WTC11 (cell line): ENCODE measurements around the gene SBF2.

ENCODE experiments used
- ARID4B ChIP-seq: sonication (generic); formaldehyde crosslinking; IDR thresholded peaks from 2 replicates; pipeline ENCODE4 v1.8.0; 2023; ENCODE audit warnings: missing genetic modification reagents, mild to moderate bottlenecking, borderline replicate concordance
- ATF2 ChIP-seq: sonication (generic); formaldehyde crosslinking; IDR thresholded peaks from 2 replicates; pipeline ENCODE4 v1.8.1; 2022; ENCODE audit warnings: low read depth, missing genetic modification reagents, borderline replicate concordance
- CREB1 ChIP-seq: sonication (generic); formaldehyde crosslinking; IDR thresholded peaks from 2 replicates; pipeline ENCODE4 v1.8.0; 2023; ENCODE audit warnings: mild to moderate bottlenecking, missing genetic modification reagents
- CTCF ChIP-seq: fragments of 200-600 bp; IDR thresholded peaks from 2 replicates; pipeline ENCODE4 v1.8.0; 2022; ENCODE audit warnings: antibody characterized with exemption
- E2F1 ChIP-seq: sonication (generic); formaldehyde crosslinking; IDR thresholded peaks from 2 replicates; pipeline ENCODE4 v1.8.0; 2022; ENCODE audit warnings: mild to moderate bottlenecking, missing genetic modification reagents
- ETV6 ChIP-seq: sonication (generic); formaldehyde crosslinking; IDR thresholded peaks from 2 replicates; pipeline ENCODE4 v1.8.1; 2022; ENCODE audit warnings: mild to moderate bottlenecking, missing genetic modification reagents
- FOXJ3 ChIP-seq: sonication (generic); formaldehyde crosslinking; IDR thresholded peaks from 2 replicates; pipeline ENCODE4 v1.9.0; 2021; ENCODE audit warnings: missing genetic modification reagents, mild to moderate bottlenecking, borderline replicate concordance
- MAX ChIP-seq: sonication (generic); formaldehyde crosslinking; IDR thresholded peaks from 2 replicates; pipeline ENCODE4 v1.8.0; 2022; ENCODE audit warnings: mild to moderate bottlenecking, missing genetic modification reagents
- NFYB ChIP-seq: sonication (generic); formaldehyde crosslinking; conservative IDR thresholded peaks from 2 replicates; pipeline ENCODE4 v1.8.0; 2022; ENCODE audit warnings: low read depth, missing genetic modification reagents
- SOX15 ChIP-seq: fragments of 250-450 bp; sonication (Bioruptor Pico); IDR thresholded peaks from 2 replicates; pipeline ENCODE4 v1.9.0; 2021; ENCODE audit warnings: mild to moderate bottlenecking
- TP53 ChIP-seq: sonication (generic); formaldehyde crosslinking; IDR thresholded peaks from 2 replicates; pipeline ENCODE4 v1.8.1; 2023; ENCODE audit warnings: mild to moderate bottlenecking, missing genetic modification reagents
- USF1 ChIP-seq: sonication (generic); formaldehyde crosslinking; IDR thresholded peaks from 2 replicates; pipeline ENCODE4 v1.8.0; 2022; ENCODE audit warnings: mild to moderate bottlenecking, missing genetic modification reagents
- ZNF219 ChIP-seq: sonication (generic); formaldehyde crosslinking; IDR thresholded peaks from 2 replicates; pipeline ENCODE4 v1.8.0; 2023; ENCODE audit warnings: missing genetic modification reagents, mild to moderate bottlenecking, borderline replicate concordance
- ZNF317 ChIP-seq: sonication (generic); formaldehyde crosslinking; IDR thresholded peaks from 2 replicates; pipeline ENCODE4 v1.8.1; 2023; ENCODE audit warnings: low read depth, mild to moderate bottlenecking, moderate library complexity, missing genetic modification reagents, borderline replicate concordance

GRCh38 chr11:9777066-9777465 is 517.0 kb downstream of the SBF2 start:
- no peak for TF ChIP-seq CTCF
- TF ChIP-seq MAX (CRISPR knock-in tag): no peak
- TF ChIP-seq FOXJ3 (CRISPR knock-in tag): no peak
- TF ChIP-seq ETV6 (CRISPR knock-in tag): no peak
- no peak for TF ChIP-seq NFYB (CRISPR knock-in tag)
- no peak for TF ChIP-seq ARID4B (CRISPR knock-in tag)
- no peak for TF ChIP-seq TP53
- no peak for TF ChIP-seq ZNF317 (CRISPR knock-in tag)
- no peak for TF ChIP-seq ATF2
- no peak for TF ChIP-seq USF1 (CRISPR knock-in tag)
- TF ChIP-seq E2F1 (CRISPR knock-in tag): no peak
- TF ChIP-seq ZNF219 (CRISPR knock-in tag): no peak
- TF ChIP-seq SOX15 (CRISPR knock-in tag): no peak
- TF ChIP-seq CREB1 (CRISPR knock-in tag): no peak
